Loucy (cell line): ENCODE measurements around the gene LOXL4.

Source experiments
- H2AFZ ChIP-seq: fragments of 200-600 bp; sonication (generic); 2 replicates; pipeline ENCODE4 v1.6.0; 2016; ENCODE audit warnings: antibody characterized with exemption, mild to moderate bottlenecking, low read length, moderate library complexity
- H3F3A ChIP-seq: fragments of 200-600 bp; 2 replicates; pipeline ENCODE4 v1.6.0; 2016; ENCODE audit warnings: antibody characterized with exemption, low read depth, mild to moderate bottlenecking
- H3K27me3 ChIP-seq: fragments of 200-600 bp; sonication (generic); 2 replicates; pipeline ENCODE4 v1.6.1; 2014; ENCODE audit warnings: low read length, mild to moderate bottlenecking; ENCODE audit not compliant: insufficient read depth, poor library complexity, severe bottlenecking
- H3K36me3 ChIP-seq: fragments of 200-600 bp; sonication (generic); 2 replicates; pipeline ENCODE4 v1.6.1; 2016; ENCODE audit warnings: low read length; ENCODE audit not compliant: insufficient read depth
- H3K4me1 ChIP-seq: fragments of 200-600 bp; sonication (generic); 2 replicates; pipeline ENCODE4 v1.5.1; 2014; ENCODE audit warnings: low read length, mild to moderate bottlenecking; ENCODE audit not compliant: insufficient read depth, poor library complexity, severe bottlenecking
- H3K4me2 ChIP-seq: fragments of 200-600 bp; sonication (generic); 2 replicates; pipeline ENCODE4 v1.6.0; 2014; ENCODE audit warnings: antibody characterized with exemption, low read length, low read depth, mild to moderate bottlenecking; ENCODE audit not compliant: poor library complexity, severe bottlenecking
- H3K4me3 ChIP-seq: fragments of 200-600 bp; sonication (generic); 2 replicates; pipeline ENCODE4 v1.5.1; 2014; ENCODE audit warnings: low read length, mild to moderate bottlenecking, mixed read lengths; ENCODE audit not compliant: poor library complexity, severe bottlenecking
- H3K79me2 ChIP-seq: fragments of 200-600 bp; sonication (generic); 2 replicates; pipeline ENCODE4 v1.6.1; 2014; ENCODE audit warnings: low read length; ENCODE audit not compliant: insufficient read depth
- H3K9ac ChIP-seq: fragments of 200-600 bp; sonication (generic); 2 replicates; pipeline ENCODE4 v1.6.0; 2014; ENCODE audit warnings: mild to moderate bottlenecking, low read depth, low read length, moderate library complexity; ENCODE audit not compliant: poor library complexity, severe bottlenecking
- H3K9me2 ChIP-seq: fragments of 200-600 bp; sonication (generic); replicated peaks from 2 replicates; pipeline ENCODE4 v1.6.1; 2016; ENCODE audit warnings: low read depth, low read length, mixed read lengths
- H3K9me3 ChIP-seq: fragments of 200-600 bp; sonication (generic); 2 replicates; pipeline ENCODE4 v1.6.1; 2014; ENCODE audit warnings: mild to moderate bottlenecking, antibody characterized with exemption, low read length, low read depth; ENCODE audit not compliant: insufficient read depth
- H4K20me1 ChIP-seq: fragments of 200-600 bp; sonication (generic); 2 replicates; pipeline ENCODE4 v1.6.0; 2014; ENCODE audit warnings: antibody characterized with exemption, low read length, mild to moderate bottlenecking; ENCODE audit not compliant: insufficient read depth, poor library complexity, severe bottlenecking
- EZH2phosphoT487 ChIP-seq: fragments of 200-600 bp; IDR thresholded peaks from 2 replicates; pipeline ENCODE4 v1.6.1; 2018; ENCODE audit warnings: antibody characterized with exemption, mild to moderate bottlenecking, moderate library complexity, borderline replicate concordance
- TF ChIP-seq, protein P1 (sequence below): fragments of 200-600 bp; sonication (generic); conservative IDR thresholded peaks from 2 replicates; pipeline ENCODE4 v1.5.1; 2014; ENCODE audit warnings: mild to moderate bottlenecking, antibody characterized with exemption, low read length

LOXL4 gene

GRCh38 chr10:98286419-98286818 is 18.4 kb upstream of the LOXL4 start:
- Histone ChIP-seq H3K9ac (no peak overlapping the region), H3F3A (no peaks in the 10 kb centered on the region), H3K4me2 (no peak overlapping the region), H3K36me3 (no peaks in the 10 kb centered on the region), H3K27me3 (peaks cover 2% of the 10 kb centered on the region), H3K79me2 (no peaks in the 10 kb centered on the region), H4K20me1 (no peaks in the 10 kb centered on the region), H2AFZ (no peak overlapping the region), H3K4me1 (no peaks in the 10 kb centered on the region), H3K9me3 (no peaks in the 10 kb centered on the region; the same call in 1 of the 2 replicates), H3K9me2 (no peaks in the 10 kb centered on the region), H3K4me3 (no peak overlapping the region)
- TF ChIP-seq, protein P1, sequence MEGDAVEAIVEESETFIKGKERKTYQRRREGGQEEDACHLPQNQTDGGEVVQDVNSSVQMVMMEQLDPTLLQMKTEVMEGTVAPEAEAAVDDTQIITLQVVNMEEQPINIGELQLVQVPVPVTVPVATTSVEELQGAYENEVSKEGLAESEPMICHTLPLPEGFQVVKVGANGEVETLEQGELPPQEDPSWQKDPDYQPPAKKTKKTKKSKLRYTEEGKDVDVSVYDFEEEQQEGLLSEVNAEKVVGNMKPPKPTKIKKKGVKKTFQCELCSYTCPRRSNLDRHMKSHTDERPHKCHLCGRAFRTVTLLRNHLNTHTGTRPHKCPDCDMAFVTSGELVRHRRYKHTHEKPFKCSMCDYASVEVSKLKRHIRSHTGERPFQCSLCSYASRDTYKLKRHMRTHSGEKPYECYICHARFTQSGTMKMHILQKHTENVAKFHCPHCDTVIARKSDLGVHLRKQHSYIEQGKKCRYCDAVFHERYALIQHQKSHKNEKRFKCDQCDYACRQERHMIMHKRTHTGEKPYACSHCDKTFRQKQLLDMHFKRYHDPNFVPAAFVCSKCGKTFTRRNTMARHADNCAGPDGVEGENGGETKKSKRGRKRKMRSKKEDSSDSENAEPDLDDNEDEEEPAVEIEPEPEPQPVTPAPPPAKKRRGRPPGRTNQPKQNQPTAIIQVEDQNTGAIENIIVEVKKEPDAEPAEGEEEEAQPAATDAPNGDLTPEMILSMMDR = no peak
- no peak for TF ChIP-seq EZH2phosphoT487

DNA sequence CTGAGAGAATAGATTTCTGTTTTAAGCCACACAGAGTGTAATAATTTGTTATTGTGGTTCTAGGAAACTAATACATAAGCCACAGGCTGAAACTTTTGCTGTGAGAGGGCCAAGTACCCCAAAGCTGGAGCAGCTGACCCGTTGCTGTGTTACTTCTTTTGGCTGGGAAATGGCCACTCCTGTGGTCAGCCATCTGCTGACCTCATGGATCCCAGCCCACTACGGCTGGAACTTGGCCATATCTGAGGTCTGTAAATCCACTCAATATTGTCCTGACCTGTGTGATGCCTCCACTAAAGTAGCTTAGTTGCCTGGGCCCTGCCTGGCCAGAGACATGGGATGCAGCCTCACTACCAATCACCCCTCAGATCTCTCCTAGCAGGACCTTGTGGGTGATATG is 17.4 kb upstream of the LOXL4 start:
- no peak overlapping the region for H3K4me3 ChIP-seq
- H2AFZ ChIP-seq = no peak overlapping the region
- no peak for TF ChIP-seq EZH2phosphoT487
- TF ChIP-seq, protein P1 = no peak
- H3K36me3 ChIP-seq = no peaks in the 10 kb centered on the region
- no peaks in the 10 kb centered on the region for H3K4me1 ChIP-seq
- H3K27me3 ChIP-seq = peaks cover 11% of the 10 kb centered on the region
- no peaks in the 10 kb centered on the region for H3K79me2 ChIP-seq
- no peak overlapping the region for H3K9ac ChIP-seq
- no peaks in the 10 kb centered on the region for H3F3A ChIP-seq
- H3K9me2 ChIP-seq = no peaks in the 10 kb centered on the region
- H3K9me3 ChIP-seq = peaks cover 6% of the 10 kb centered on the region; the same call in 1 of the 2 replicates
- H4K20me1 ChIP-seq = no peaks in the 10 kb centered on the region
- no peak overlapping the region for H3K4me2 ChIP-seq

DNA sequence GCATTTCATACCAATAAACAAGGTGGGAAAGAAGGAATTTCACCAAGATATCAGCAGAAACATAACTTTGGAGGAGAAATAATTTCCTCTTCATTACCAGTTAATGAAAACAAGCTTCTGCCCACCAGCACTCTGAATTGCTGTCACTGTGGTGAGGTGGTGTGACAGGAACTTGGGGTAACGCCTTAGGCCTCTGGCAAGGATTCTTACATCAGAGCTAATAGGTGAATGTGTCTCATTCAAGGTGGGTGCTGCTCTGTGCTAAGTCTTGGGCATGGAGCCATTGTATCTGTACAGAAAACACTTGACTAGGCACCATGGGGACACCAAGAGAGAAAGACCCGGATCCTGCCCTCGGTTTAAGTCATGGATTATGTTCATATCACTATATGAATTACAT is 8.3 kb upstream of the LOXL4 start:
- H3K4me1 ChIP-seq = peaks cover 4% of the 10 kb centered on the region
- H3F3A ChIP-seq = no peaks in the 10 kb centered on the region
- H3K9me2 ChIP-seq = no peaks in the 10 kb centered on the region
- peaks cover 14% of the 10 kb centered on the region for H3K27me3 ChIP-seq
- H3K79me2 ChIP-seq = no peaks in the 10 kb centered on the region
- H3K9me3 ChIP-seq = 0 out of 2 replicates have a peak, but pooled peaks cover 6% of the 10 kb centered on the region
- no peaks in the 10 kb centered on the region for H3K36me3 ChIP-seq
- H3K4me2 ChIP-seq = no peak overlapping the region
- H3K4me3 ChIP-seq = no peak overlapping the region
- no peaks in the 10 kb centered on the region for H4K20me1 ChIP-seq
- no peak overlapping the region for H2AFZ ChIP-seq
- no peak overlapping the region for H3K9ac ChIP-seq
- no peak for TF ChIP-seq EZH2phosphoT487
- TF ChIP-seq, protein P1 = no peak
